K562 (cell line): ENCODE measurements around the gene BTBD16. TPM values are rescaled to one million over a fixed set of nuclear protein-coding genes. Genes with fewer than 3 reads are reported as not detected.

Source experiments
- ATAC-seq: fragments of 200-7000 bp; cut with Tn5 transposase; 3 replicates; pipeline ENCODE4 v1.9.1; 2020; ENCODE audit warnings: moderate library complexity
- BruUV-seq: library from RNA; stranded (reverse); fragments of 400-500 nt; replicated peaks from 2 replicates; lab custom pipeline; 2021; lab: Mats Ljungman, UMichigan
- CTCF ChIA-PET: fragments of 300-600 bp; formaldehyde crosslinking; extraction: SDS; loops from one replicate; lab custom pipeline; 2021; ENCODE audit warnings: low intra/inter-chr PET ratio; lab: Yijun Ruan, JAX
- POLR2A ChIA-PET: fragments of 300-600, 350-650 bp; sonication (Branson Sonifier 250); formaldehyde crosslinking; extraction: SDS; loops from one replicate; lab custom pipeline; 2021; ENCODE audit warnings: antibody characterized with exemption, inconsistent platforms; lab: Yijun Ruan, JAX
- DNase-seq, 4 experiments: peaks; one replicate each; pipeline versions ENCODE4 v3.0.0 to v3.0.0-alpha.2; 2011 to 2018; ENCODE audit warnings: low spot score in 3 of 4, mixed read lengths in 3 of 4; ENCODE audit errors: extremely low read depth in 1 of 4
- FAIRE-seq: peaks from 2 replicates; lab custom pipeline; 2011; peaks lifted over from hg19 to GRCh38; lab: Jason Lieb, UNC
- H2AFZ ChIP-seq: 2 replicates; pipeline ENCODE4 v1.6.0; 2011; ENCODE audit warnings: low read depth, low read length, control low read depth, inconsistent platforms
- H3K27ac ChIP-seq: fragments of 200-600 bp; 3 replicates; pipeline ENCODE4 v1.8.0; 2011; ENCODE audit warnings: low read depth, mild to moderate bottlenecking, control low read depth, inconsistent platforms, low read length, moderate library complexity, mixed read lengths; ENCODE audit errors: extremely low read depth
- H3K27me3 ChIP-seq, 2 experiments: fragments of 300-600 bp in 1 of 2; 2 replicates in 1 of 2; 3 replicates in 1 of 2; pipeline versions ENCODE4 v1.6.0 to v1.8.0; 2011; ENCODE audit warnings: inconsistent platforms in 2 of 2, low read length in 2 of 2, mild to moderate bottlenecking in 1 of 2, mixed read lengths in 1 of 2, moderate library complexity in 1 of 2; ENCODE audit not compliant: control insufficient read depth in 2 of 2, insufficient read depth in 2 of 2
- H3K36me3 ChIP-seq: fragments of 300-600 bp; 3 replicates; pipeline ENCODE4 v1.8.0; 2011; ENCODE audit warnings: mild to moderate bottlenecking, low read length, inconsistent platforms; ENCODE audit not compliant: control insufficient read depth, insufficient read depth
- H3K4me1 ChIP-seq, 2 experiments: fragments of 200-600 bp in 1 of 2; replicated peaks in 1 of 2; 2 replicates in 1 of 2; 3 replicates in 1 of 2; pipeline versions ENCODE4 v1.5.1 to v1.8.0; 2011; ENCODE audit warnings: inconsistent platforms in 2 of 2, low read length in 2 of 2, mild to moderate bottlenecking in 1 of 2, mixed read lengths in 1 of 2, moderate library complexity in 1 of 2; ENCODE audit not compliant: control insufficient read depth in 2 of 2, insufficient read depth in 2 of 2
- H3K4me2 ChIP-seq: 2 replicates; pipeline ENCODE4 v1.6.1; 2011; ENCODE audit warnings: low read length, control low read depth, inconsistent platforms, mixed read lengths; ENCODE audit not compliant: insufficient read depth
- H3K4me3 ChIP-seq: fragments of 200-600 bp; sonication (generic), shearing (Covaris generic); 2 replicates; pipeline ENCODE4 v1.5.1; 2016; ENCODE audit warnings: control low read depth, inconsistent platforms
- H3K79me2 ChIP-seq: fragments of 200-600 bp; 3 replicates; pipeline ENCODE4 v1.8.0; 2011; ENCODE audit warnings: low read length, inconsistent platforms; ENCODE audit not compliant: control insufficient read depth, insufficient read depth
- H3K9ac ChIP-seq, 2 experiments: 2 replicates each; pipeline versions ENCODE4 v1.6.0 to v1.6.1; 2011; ENCODE audit warnings: low read depth in 2 of 2, low read length in 2 of 2, control low read depth in 1 of 2, inconsistent platforms in 1 of 2, mild to moderate bottlenecking in 1 of 2, mixed read lengths in 1 of 2; ENCODE audit not compliant: insufficient read depth in 1 of 2
- H3K9me1 ChIP-seq: one replicate; pipeline ENCODE4 v1.6.0; 2011; ENCODE audit warnings: inconsistent platforms, mild to moderate bottlenecking, low read length, moderate library complexity; ENCODE audit not compliant: control insufficient read depth, insufficient read depth
- H3K9me3 ChIP-seq: replicated peaks from 2 replicates; pipeline ENCODE4 v1.5.1; 2011; ENCODE audit warnings: low read depth, low read length, inconsistent platforms; ENCODE audit not compliant: control insufficient read depth, insufficient read depth
- H4K20me1 ChIP-seq: replicated peaks from 2 replicates; pipeline ENCODE4 v1.6.1; 2011; ENCODE audit warnings: low read length, inconsistent platforms, mixed read lengths; ENCODE audit not compliant: control insufficient read depth, insufficient read depth
- CREB3L1 ChIP-seq: fragments of 450-650 bp; IDR thresholded peaks from 2 replicates; pipeline ENCODE4 v1.6.1; 2014; ENCODE audit warnings: low read depth, mild to moderate bottlenecking, moderate library complexity, borderline replicate concordance
- FIP1L1 ChIP-seq: fragments of 200-400 bp; formaldehyde crosslinking; IDR thresholded peaks from 2 replicates; pipeline ENCODE4 v1.6.1; 2018; ENCODE audit warnings: mild to moderate bottlenecking, low read depth, low read length; ENCODE audit not compliant: poor library complexity, severe bottlenecking
- TEAD4 ChIP-seq, 2 experiments: sonication (generic) in 1 of 2; formaldehyde crosslinking in 1 of 2; IDR thresholded peaks; 2 replicates each; pipeline versions ENCODE4 v1.6.1 to v1.8.0; 2012 to 2022; ENCODE audit warnings: borderline replicate concordance in 1 of 2, inconsistent platforms in 1 of 2, low read length in 1 of 2, mild to moderate bottlenecking in 1 of 2, missing genetic modification reagents in 1 of 2
- WGBS: fragments of 100-300 bp; shearing (Covaris generic); methylation state at CpG from one replicate; pipeline ENCODE4 v1.1.6; 2016; ENCODE audit warnings: low coverage, mixed read lengths; ENCODE audit not compliant: insufficient coverage; ENCODE audit errors: missing lambda C conversion rate; 5-methylcytosine and 5-hydroxymethylcytosine counted together
- in situ Hi-C: fragments of 300-500 bp; cut with MboI; formaldehyde crosslinking; loops from 4 replicates; pipeline ENCODE4 v1.15.0; 2018; ENCODE audit warnings: inconsistent platforms, mixed read lengths
- intact Hi-C: fragments of 100-400 bp; cut with micrococcal nuclease; formaldehyde crosslinking; loops from 2 replicates; pipeline ENCODE4 v1.14.2; 2022
- polyA plus RNA-seq, 8 experiments: library from polyadenylated mRNA; depleted of rRNA in 4 of 8; stranded (reverse) in 5 of 8; unstranded in 3 of 8; fragments of >200 nt; fragmentation: Nextera tagmentation in 2 of 8; fragmentation: Illumina TruSeq in 1 of 8; extraction: Ambion mirVana in 2 of 8; extraction: Trizol in 1 of 8; gene quantifications; 2 replicates each; pipeline versions ENCODE4 v1.2.1 to v1.2.3, GENCODE V29; 2011 to 2014; ENCODE audit warnings: inconsistent platforms in 1 of 8, missing spikeins in 1 of 8
- total RNA-seq, 7 experiments: library from RNA; depleted of rRNA in 6 of 7; stranded (reverse); fragments of >200 nt in 6 of 7; fragmentation: Illumina TruSeq in 2 of 7; extraction: Trizol in 2 of 7; gene quantifications; 2 replicates each; pipeline versions ENCODE4 v1.2.1 to v1.2.3, GENCODE V29; 2011 to 2021; ENCODE audit warnings: low replicate concordance in 1 of 7

BTBD16 gene
- total and polyA plus RNA-seq, 9 of the 15 experiments (the other 6 are each of a cell fraction or from before 2014, with no cell fraction given): 0.11 TPM; not detected in 8

- Histone ChIP-seq H3K9me3 (no peaks in the 10 kb centered on the region), H3K27ac (no peak overlapping the region), H3K9ac (no peak overlapping the region), H3K4me2 (no peak overlapping the region), H3K4me1 (peaks cover 0 to 3% of the 10 kb centered on the region in 2 experiments; a peak in 2 of 5 replicates), H2AFZ (no peak overlapping the region), H3K4me3 (no peak overlapping the region), H3K36me3 (no peaks in the 10 kb centered on the region), H3K27me3 (no peaks in the 10 kb centered on the region), H3K79me2 (no peaks in the 10 kb centered on the region), H4K20me1 (no peaks in the 10 kb centered on the region), H3K9me1 (no peaks in the 10 kb centered on the region)
- no peak for ATAC-seq
- CTCF ChIA-PET: no interaction called here
- BruUV-seq: no TSS peak
- intact Hi-C loops (no loop called here), in situ Hi-C loops (no loop called here)
- no peak for FAIRE-seq
- POLR2A ChIA-PET: interaction anchor here (0.6 to 1.2 kb wide), 2 partner anchors 11 to 40 kb away, joined by 3 to 6 read pairs; no protein-coding TSS in a partner anchor
- no peak for DNase-seq
- WGBS: 0% methylated on average over 1 of the region's 1 CpG
- TF ChIP-seq CREB3L1 (no peak), FIP1L1 (no peak), TEAD4 (IDR thresholded peaks at IDR 0.05; ENCODE audit: low read length) (no peak), TEAD4 (CRISPR knock-in tag; IDR thresholded peaks at IDR 0.05; ENCODE audit: borderline replicate concordance) (no peak)
Observed at GRCh38 chr10:122311716-122312115, 40.6 kb downstream of the BTBD16 start.
